IPS-18c (cell line): ENCODE measurements around the gene ITGB1BP2.
"Not testable (repeated sequence)": the region's sequence is repeated elsewhere in the genome, so short reads cannot be mapped to it uniquely, and the experiment has no call there.

Experiments
- H3K4me3 ChIP-seq: 2 replicates; pipeline ENCODE4 v1.7.0; 2013; ENCODE audit warnings: low read depth, mild to moderate bottlenecking, low read length, moderate library complexity; ENCODE audit not compliant: insufficient read depth
- H3K9me3 ChIP-seq: one replicate; pipeline ENCODE4 v1.6.1; 2013; ENCODE audit warnings: mild to moderate bottlenecking, low read length, moderate library complexity; ENCODE audit not compliant: control insufficient read depth, insufficient read depth

The ITGB1BP2 gene

DNA sequence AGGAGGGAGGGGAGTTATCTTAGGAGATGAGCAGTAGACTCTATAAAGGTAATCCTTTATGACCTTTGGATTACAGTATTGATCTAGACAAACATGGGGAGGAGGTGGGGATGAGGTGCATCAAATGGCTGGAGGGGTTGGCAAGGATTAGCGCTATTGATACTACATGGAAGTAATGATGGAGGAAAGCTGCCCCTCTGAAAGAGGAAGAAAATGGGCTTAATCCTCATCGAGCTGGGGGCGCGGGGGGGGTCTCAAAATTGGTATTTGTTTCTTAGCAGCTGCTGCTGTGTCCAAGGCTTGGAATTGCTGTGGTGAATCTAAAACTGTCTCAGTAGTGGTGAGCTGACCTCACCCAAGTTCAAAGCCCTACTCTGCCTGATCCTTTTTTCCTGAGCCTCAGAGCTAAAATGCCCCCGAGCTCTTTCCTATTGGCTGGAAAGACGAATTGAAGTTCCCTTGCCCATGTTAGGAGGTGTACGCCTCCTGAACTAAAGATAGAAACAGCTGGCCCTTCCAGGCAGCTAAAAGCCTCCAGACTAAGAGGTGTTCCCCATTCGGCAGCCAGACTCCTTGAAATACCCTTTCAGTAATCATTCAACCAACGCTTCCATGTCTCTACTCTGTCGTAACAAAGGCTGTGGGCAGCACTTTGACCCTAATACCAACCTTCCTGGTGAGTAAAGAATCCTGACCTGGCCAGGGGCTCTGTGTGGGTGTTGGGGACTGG lies at the start of gene ITGB1BP2:
Gene ITGB1BP2, plus strand, starts transcription at position 556 of the 730 bp plus-strand sequence. Its CDS starts 57 bp downstream, at position 613.
- Histone ChIP-seq H3K9me3 (peaks cover 14% of the 10 kb centered on the region), H3K4me3 (no peak within 1 kb of the TSS)

DNA sequence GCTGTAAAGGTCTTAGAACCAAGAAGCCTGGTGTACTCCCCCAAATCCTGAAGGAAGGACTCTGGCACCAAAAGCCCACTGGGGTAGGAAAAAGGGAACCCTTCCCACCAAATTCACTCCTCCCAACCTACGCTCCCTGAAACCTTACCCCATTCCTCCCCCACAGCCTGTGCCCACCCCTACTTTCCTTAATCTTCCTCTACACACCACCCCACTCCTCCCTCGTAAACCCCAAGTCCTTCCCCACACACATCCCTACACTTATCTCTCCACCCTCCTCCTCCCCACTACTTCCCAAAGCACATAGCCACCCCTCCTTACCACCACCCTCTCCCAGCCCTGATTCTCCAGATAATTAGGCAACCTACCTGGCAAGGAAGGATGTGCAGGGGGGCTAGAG lies 49.3 kb upstream of the ITGB1BP2 start:
- Histone ChIP-seq H3K9me3 (peaks cover 13% of the 10 kb centered on the region), H3K4me3 (peak overlapping the region; percentile 66)

DNA sequence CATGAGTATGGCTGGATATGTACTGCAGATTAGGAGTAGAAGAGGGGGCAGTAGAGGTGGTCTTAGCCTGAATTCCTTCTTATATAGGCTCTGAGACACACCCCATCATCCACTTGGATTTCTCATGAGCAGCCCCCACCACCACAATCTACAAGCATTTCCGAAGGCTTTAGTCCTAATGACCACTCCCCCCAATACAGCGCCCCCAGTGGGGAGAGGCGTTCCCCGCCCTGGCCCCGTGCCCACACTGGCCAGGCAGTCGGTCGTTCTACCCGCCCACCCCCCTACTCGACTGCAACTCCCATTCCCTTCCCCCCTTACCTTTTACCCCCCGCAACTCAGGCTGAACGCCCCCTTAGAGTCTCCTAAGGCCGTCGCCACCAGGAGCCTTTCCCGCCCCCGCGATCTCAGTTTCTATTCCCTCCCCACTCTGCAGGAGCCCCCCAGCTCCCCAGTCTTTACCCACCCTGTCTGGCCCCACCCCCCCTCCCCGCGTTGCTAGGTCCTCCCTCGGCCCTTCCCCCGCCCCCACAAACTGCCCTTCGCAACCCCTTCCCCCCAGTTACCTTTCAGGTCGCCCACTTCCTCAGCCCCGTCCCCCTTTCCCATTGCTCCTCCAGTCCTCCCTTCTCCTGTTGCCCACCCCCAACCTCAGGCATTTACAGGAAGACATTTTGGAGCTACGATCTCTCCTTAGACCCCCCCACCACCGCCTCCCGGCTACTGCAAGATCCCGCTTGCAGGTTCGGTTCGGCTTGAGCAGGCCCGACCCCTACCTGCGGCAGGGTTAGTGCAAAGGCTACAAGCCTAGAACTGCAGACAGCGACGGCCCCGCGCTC lies 48.1 kb upstream of the ITGB1BP2 start:
- Histone ChIP-seq H3K4me3 (peak overlapping the region; percentile 66), H3K9me3 (peaks cover 10% of the 10 kb centered on the region)

GRCh38 chrX:71254092-71254963 lies 47.2 kb upstream of the ITGB1BP2 start, which contains the start of gene ZMYM3:
Gene ZMYM3, minus strand, starts transcription at chrX:71254140. Its CDS starts 885 bp downstream, at chrX:71253255.
- H3K9me3 ChIP-seq = peaks cover 9% of the 10 kb centered on the region

DNA sequence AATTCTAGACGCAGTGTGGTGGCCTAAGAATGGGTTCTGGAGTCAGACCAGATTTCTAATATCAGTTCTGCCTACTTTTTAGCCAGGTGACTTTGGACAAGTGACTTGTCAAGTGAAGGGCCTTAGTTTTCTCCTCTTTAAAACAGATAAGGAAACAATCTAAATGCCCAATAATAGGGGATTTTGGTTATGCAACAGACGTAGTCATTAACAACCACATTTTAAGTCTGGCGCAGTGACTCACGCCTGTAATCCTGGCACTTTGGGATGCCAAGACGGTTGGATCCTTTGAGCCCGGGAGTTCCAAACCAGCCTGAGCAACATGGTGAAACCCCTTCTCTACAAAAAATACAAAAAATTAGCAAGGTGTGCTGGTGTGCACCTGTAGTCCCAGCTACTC lies 45.5 kb upstream of the ITGB1BP2 start:
- Histone ChIP-seq H3K9me3 (peaks cover 4% of the 10 kb centered on the region), H3K4me3 (no peak overlapping the region)

More at GRCh38 chrX:71254092-71254963, 47.2 kb upstream of the ITGB1BP2 start, which contains the start of gene ZMYM3:
- H3K4me3 ChIP-seq = peak within 1 kb of the TSS; percentile 66

GRCh38 chrX:71256856-71257255 lies 44.7 kb upstream of the ITGB1BP2 start:
- Histone ChIP-seq H3K9me3 (peaks cover 4% of the 10 kb centered on the region), H3K4me3 (no peak overlapping the region)

DNA sequence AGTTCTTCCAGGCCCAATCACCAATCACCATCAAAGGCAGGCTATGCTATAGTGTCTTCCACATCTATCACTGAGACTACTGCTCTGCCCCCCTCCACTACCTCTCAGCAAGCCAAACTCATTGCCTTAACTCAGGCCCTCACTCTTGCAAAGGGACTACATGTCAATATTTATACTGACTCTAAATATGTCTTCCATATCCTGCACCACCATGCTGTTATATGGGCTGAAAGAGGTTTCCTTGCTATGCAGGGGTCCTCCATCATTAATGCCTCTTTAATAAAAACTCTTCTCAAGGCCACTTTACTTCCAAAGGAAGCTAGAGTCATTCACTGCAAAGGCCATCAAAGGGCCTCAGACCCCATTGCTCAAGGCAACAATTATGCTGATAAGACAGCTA lies 32.9 kb upstream of the ITGB1BP2 start:
- not testable (repeated sequence) for H3K9me3 ChIP-seq, H3K4me3 ChIP-seq

GRCh38 chrX:71269801-71270395 lies 31.7 kb upstream of the ITGB1BP2 start:
- peaks cover 9% of the 10 kb centered on the region for H3K9me3 ChIP-seq
- H3K4me3 ChIP-seq = no peak overlapping the region

DNA sequence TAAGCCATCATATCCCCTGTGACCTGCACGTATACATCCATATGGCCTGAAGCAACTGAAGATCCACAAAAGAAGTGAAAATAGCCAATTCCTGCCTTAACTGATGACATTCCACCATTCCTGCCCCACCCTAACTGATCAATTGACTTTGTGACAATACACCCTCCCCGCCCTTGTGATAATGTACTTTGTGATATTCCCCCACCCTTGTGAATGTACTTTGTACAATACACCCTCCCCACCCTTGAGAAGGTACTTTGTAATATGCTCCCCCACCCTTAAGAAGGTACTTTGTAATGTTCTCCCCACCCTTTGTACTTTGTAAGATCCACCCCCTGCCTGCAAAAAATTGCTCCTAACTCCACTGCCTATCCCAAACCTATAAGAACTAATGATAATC lies 29.2 kb upstream of the ITGB1BP2 start:
- H3K4me3 ChIP-seq, H3K9me3 ChIP-seq: not testable (repeated sequence)

DNA sequence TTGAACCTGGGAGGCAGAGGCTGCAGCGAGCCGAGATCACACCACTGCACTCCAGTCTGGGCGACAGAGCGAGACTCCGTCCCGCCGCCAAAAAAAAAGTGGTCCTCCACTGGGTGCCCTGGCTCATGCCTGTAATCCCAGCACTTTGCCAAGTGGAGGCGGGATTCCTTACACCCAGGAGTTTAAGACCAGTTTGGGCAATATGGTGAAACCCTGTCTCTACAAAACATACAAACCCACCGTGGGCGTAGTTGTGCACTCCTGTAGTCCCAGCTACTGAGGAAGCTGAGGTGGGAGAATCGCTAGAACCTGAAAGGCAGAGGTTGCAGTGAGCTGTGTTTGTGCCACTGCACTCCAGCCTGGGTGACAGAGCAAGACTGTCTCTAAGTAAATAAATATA lies 20.2 kb upstream of the ITGB1BP2 start:
- H3K4me3 ChIP-seq, H3K9me3 ChIP-seq: not testable (repeated sequence)

GRCh38 chrX:71282514-71283402 lies 18.8 kb upstream of the ITGB1BP2 start:
- Histone ChIP-seq H3K9me3 (peaks cover 3% of the 10 kb centered on the region), H3K4me3 (peak overlapping the region; percentile 36; the same call in 1 of the 2 replicates)

- Histone ChIP-seq H3K9me3 (peaks cover 3% of the 10 kb centered on the region), H3K4me3 (peak within 1 kb of the TSS; percentile 78)
Observed at GRCh38 chrX:71283403-71284143, 18.0 kb upstream of the ITGB1BP2 start, which contains the start of gene NONO. Gene NONO, plus strand, starts transcription at chrX:71283635. Its CDS starts 7,003 bp downstream, at chrX:71290638.

DNA sequence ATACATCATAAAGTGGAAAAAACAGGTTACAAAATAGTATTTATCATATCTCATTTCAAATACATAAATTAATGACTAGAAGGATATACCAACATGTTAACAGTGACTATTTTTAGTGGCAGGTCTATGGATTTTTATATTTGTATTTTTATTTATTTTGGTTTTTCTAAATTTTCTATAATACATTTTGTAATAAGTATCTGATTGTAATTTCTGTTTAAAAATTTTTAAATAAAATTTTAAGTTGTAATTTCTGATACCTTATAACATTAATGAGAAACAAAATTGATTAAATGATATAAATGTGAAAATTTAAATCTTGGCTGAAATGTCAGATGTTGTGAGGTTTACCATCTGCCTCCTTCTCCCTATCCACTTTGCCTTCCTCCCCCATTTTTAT lies 15.6 kb upstream of the ITGB1BP2 start:
- no peak overlapping the region for H3K4me3 ChIP-seq
- peaks cover 2% of the 10 kb centered on the region for H3K9me3 ChIP-seq

DNA sequence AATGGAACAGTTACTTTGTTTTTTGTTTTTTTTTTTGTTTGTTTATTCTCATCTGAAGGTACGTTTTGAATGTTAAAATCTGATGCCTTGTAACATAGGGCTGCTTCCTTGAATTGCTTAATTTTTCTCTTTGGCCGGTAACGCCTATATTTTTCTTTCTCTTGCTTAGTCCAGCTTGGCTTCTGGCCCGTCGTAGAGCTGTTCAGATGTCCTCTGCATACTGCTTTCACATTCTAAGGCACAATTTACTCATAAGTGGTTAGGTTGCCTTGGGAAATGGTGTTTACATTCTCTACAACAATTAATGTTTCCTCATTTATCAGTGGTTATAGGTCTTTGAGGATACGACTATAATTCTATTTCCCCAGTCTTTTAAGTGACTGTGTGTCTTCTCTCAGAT lies 10.2 kb upstream of the ITGB1BP2 start:
- Histone ChIP-seq H3K9me3 (peaks cover 2% of the 10 kb centered on the region), H3K4me3 (no peak overlapping the region)

GRCh38 chrX:71292669-71293365 lies 8.7 kb upstream of the ITGB1BP2 start:
- H3K9me3 ChIP-seq = peaks cover 2% of the 10 kb centered on the region
- H3K4me3 ChIP-seq = no peak overlapping the region
